Hepatocyte (in vitro differentiated cells): Measurements from ENCODE around the gene ENDOU.

Source experiments
- CTCF ChIP-seq: fragments of 200-600 bp; sonication (generic); IDR thresholded peaks from 2 replicates; pipeline ENCODE4 v1.5.1; 2016; ENCODE audit warnings: antibody characterized with exemption, mild to moderate bottlenecking; ENCODE audit not compliant: poor library complexity
- EZH2 ChIP-seq: fragments of 200-600 bp; sonication (generic); IDR thresholded peaks from 2 replicates; pipeline ENCODE4 v1.6.1; 2016; ENCODE audit warnings: antibody characterized with exemption, mild to moderate bottlenecking, borderline replicate concordance

- TF ChIP-seq CTCF (no peak), EZH2 (no peak)
Measured at GRCh38 chr12:47748899-47749298, 23.6 kb upstream of the ENDOU start.
